Lower leg skin (tissue), 3 donors: ENCODE data around the gene GLB1L2.

Source experiments
- POLR2A ChIP-seq, 2 donors: fragments of 450-650 bp; IDR thresholded peaks; one replicate each; pipeline ENCODE4 v1.6.1; 2016 to 2017; ENCODE audit warnings: antibody characterized with exemption in 2 of 2, mild to moderate bottlenecking in 1 of 2, moderate library complexity in 1 of 2
- TF ChIP-seq, protein P1 (sequence below), 3 donors: fragments of 450-650 bp; IDR thresholded peaks; one replicate each; pipeline ENCODE4 v1.5.1; 2016; ENCODE audit warnings: antibody characterized with exemption in 3 of 3, mild to moderate bottlenecking in 3 of 3, moderate library complexity in 2 of 3

GRCh38 chr11:134317103-134317502 lies 14.7 kb upstream of the GLB1L2 start:
- TF ChIP-seq, protein P1, sequence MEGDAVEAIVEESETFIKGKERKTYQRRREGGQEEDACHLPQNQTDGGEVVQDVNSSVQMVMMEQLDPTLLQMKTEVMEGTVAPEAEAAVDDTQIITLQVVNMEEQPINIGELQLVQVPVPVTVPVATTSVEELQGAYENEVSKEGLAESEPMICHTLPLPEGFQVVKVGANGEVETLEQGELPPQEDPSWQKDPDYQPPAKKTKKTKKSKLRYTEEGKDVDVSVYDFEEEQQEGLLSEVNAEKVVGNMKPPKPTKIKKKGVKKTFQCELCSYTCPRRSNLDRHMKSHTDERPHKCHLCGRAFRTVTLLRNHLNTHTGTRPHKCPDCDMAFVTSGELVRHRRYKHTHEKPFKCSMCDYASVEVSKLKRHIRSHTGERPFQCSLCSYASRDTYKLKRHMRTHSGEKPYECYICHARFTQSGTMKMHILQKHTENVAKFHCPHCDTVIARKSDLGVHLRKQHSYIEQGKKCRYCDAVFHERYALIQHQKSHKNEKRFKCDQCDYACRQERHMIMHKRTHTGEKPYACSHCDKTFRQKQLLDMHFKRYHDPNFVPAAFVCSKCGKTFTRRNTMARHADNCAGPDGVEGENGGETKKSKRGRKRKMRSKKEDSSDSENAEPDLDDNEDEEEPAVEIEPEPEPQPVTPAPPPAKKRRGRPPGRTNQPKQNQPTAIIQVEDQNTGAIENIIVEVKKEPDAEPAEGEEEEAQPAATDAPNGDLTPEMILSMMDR (IDR thresholded peaks at IDR 0.05), result no peak
- TF ChIP-seq POLR2A (IDR thresholded peaks at IDR 0.05), result no peak
